ENCODE data around the gene CEP78.

The CEP78 gene

DNA sequence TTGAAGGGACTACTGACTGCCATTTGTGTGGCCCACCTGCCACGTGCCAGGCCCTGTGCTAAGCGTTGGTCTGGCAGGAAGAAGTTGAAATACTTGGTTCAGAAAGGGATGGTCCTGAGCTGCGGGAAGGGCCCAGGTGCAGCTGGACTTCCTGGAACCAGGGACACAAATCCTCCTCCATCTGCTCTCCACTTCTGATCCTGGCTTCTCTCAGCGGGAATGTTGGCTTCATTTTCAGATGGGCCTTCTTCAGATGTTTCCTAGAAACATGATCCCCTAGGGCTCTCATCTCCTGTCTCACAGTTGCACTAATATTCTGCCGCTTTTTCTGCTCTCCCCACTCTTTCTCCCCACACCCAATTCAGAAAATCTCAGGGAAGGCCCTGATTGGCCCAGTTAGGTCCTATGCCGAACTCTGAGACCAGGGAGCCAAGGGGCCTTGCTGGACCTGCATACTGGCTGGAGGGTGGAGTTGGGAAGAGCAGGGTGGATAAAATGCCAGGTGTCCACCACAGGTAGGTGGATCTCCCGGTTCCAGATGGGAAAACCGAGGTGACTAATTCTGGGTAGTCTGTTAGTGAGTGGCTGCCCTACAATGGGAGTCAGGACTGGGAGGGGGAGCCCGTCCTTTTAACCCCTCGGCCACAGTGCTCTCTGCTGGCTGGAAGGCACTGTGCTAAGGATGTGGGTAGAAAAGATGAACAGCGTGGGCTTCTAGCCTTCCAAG is 80.5 kb downstream of the CEP78 start:
- TF ChIP-seq, protein P1, sequence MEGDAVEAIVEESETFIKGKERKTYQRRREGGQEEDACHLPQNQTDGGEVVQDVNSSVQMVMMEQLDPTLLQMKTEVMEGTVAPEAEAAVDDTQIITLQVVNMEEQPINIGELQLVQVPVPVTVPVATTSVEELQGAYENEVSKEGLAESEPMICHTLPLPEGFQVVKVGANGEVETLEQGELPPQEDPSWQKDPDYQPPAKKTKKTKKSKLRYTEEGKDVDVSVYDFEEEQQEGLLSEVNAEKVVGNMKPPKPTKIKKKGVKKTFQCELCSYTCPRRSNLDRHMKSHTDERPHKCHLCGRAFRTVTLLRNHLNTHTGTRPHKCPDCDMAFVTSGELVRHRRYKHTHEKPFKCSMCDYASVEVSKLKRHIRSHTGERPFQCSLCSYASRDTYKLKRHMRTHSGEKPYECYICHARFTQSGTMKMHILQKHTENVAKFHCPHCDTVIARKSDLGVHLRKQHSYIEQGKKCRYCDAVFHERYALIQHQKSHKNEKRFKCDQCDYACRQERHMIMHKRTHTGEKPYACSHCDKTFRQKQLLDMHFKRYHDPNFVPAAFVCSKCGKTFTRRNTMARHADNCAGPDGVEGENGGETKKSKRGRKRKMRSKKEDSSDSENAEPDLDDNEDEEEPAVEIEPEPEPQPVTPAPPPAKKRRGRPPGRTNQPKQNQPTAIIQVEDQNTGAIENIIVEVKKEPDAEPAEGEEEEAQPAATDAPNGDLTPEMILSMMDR (conservative IDR thresholded peaks at IDR 0.05; ENCODE audit: low read length): no peak
- no peak overlapping the region for H3K4me3 ChIP-seq (ENCODE audit: low read length)
- no peak for DNase-seq (ENCODE audit: low read depth)

DNA sequence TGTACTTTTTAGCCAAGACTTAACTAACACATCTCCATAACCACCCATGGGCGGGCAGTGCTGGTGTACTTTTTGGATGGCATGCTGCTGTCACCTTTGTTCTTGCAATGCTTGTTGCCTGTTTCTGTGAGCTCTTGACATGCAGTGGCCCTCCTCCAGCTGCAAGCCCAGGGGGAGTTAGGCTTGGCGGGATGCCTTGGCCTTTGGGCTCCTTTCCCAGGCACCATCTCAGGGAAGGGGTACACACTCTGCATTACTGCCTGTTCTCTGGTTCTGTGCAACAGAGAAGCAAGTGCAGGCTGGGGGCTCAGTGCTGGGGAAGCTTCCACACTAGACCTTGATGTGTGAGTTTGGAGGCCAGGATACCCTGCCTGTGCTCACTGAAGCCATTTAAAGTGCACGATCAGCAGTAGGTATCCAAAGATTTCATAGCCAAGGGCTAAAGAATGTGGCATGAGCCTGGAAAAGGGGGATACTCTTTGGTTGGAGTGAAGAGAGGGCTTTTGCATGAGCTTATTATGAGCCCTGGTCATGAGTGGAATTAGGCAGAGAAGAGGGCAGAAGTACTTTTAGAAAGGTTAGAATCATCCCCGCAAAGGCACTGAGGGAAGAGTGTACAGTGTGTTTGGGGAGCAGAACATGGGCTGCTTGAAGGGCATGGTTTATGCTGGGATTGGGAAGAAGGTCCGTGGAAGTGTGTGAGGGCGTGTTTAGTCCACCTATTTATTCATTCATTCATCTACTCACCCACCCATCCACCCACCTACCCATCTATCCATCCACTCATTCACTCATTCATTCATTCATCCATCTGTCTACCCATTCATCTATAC is 83.5 kb downstream of the CEP78 start:
- no peak for DNase-seq (ENCODE audit: low read depth)
- TF ChIP-seq, protein P1 (conservative IDR thresholded peaks at IDR 0.05; ENCODE audit: low read length): no peak
- no peak overlapping the region for H3K4me3 ChIP-seq (ENCODE audit: low read length)

DNA sequence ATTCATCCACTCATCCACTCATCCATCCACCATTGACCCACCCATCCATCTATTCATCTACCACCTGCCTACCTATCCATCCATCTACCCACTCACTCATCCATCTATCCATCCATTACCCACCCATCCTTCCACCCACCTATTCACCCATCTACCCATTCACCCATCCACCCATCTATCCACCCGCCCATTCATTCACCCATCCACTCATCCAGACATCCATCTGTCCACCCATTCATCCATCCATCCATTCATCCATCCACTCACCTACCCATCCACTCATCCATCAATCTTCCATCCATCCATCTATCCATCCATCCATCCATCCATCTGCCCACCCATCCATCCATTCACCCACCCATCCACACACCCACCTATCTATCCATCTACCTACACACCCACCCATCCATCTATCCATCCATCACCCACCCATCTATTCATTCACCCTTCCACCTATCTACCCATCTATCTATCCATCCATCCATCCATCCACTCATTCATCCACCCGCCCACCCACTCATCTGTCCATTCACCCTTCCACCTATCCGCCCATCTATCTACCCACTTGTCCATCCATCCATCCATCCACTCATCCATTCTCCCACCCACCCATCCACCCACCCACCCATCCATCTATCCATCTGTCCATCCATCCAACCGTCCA is 84.3 kb downstream of the CEP78 start:
- no peak overlapping the region for H3K4me3 ChIP-seq (ENCODE audit: low read length)
- TF ChIP-seq, protein P1 (conservative IDR thresholded peaks at IDR 0.05; ENCODE audit: low read length): no peak

DNA sequence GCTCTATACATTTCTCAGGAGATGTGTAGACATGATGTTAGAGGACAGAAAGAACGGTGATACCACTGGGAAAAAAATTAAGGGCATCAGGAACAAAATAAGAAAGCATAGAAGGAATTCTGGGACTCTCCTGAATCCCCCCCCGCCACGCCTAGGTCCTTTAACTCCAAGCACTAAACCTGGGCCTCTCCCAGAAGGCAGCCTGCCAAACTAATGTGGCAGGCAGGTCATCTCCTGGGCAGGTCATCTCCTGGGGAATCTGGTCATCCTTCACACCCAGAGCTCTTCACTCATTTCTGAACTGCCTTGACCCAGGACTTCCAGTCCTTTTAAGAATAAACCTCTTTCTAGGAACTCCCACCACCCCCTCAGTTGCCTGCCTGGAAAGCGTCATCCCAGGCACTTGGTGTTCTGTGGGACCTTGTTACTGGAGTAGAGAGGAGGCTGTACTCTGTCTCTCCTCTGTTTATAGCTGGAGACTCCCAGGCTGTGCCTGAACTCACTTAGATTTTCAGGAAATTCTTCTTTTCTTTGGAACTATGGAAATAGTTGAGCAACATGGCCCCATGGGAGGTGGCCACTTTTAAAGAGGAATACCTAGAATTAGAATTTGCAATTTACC is 85.1 kb downstream of the CEP78 start:
- H3K4me3 ChIP-seq (ENCODE audit: low read length): no peak overlapping the region
- TF ChIP-seq, protein P1 (conservative IDR thresholded peaks at IDR 0.05; ENCODE audit: low read length): no peak
- no peak for DNase-seq (ENCODE audit: low read depth)

More for the DNA sequence above, 84.3 kb downstream of the CEP78 start:
- no peak for DNase-seq (ENCODE audit: low read depth)

DNA sequence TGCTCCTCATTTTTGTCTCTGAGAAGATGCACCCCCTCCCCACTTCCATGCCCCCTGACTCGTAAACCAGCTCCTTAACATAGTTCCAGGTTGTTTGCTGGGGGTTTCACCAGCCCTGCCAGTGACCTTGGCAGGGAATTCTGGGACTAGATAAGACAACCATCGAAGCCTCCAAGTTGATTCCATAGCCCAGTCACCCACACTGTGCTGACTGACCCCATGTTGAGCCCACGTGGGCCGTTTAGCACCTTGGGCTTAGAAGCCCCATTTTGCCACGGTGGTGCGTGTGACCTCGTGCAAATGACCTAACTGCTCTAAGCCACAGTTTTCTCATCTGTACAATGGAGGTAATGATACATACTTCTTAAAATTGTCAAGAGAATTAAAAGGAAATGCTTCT is 85.6 kb downstream of the CEP78 start:
- H3K4me3 ChIP-seq (ENCODE audit: low read length): no peak overlapping the region
- TF ChIP-seq, protein P1 (conservative IDR thresholded peaks at IDR 0.05; ENCODE audit: low read length): no peak
- DNase-seq (ENCODE audit: low read depth): no peak

DNA sequence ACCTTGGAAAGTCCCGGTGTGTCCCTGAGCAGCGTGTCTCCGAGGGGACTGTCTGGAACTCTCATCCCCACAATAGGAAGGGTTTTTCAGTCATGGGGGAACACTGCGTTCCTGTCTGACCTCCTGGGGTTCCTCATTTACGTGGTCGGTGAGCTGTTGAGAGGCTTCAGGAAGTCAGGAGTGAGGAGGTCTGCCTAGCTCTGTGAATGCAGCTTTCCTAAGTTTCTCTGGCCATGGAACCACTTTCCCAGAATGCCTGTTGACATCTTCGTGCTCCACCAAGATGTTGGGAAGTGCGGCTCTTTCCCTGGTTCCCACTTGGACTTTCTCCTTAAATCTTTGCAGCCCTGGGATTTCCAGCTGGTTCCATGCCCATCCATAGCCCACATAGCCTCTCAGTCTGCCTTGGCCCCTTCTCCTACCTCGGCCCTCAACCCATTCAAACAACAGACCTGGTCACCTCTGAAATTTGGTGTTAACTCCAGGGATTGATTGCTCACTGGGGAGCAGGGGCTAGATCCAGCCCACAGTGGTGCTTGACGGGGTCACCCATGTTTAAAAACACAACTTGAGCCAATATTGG is 88.3 kb downstream of the CEP78 start:
- H3K4me3 ChIP-seq (ENCODE audit: low read length): no peak overlapping the region
- TF ChIP-seq, protein P1 (conservative IDR thresholded peaks at IDR 0.05; ENCODE audit: low read length): no peak
- DNase-seq (ENCODE audit: low read depth): no peak

All from AG10803 (cell line).